Cerebellar cortex (tissue), 1 donor: ENCODE results near the gene PIWIL4.
"Not testable (repeated sequence)": the region's sequence is repeated elsewhere in the genome, so short reads cannot be mapped to it uniquely, and the experiment has no call there.

Source experiments
- DNase-seq: peaks from one replicate; pipeline ENCODE4 v3.0.0-alpha.2; 2015; ENCODE audit warnings: low spot score

Gene PIWIL4

DNA sequence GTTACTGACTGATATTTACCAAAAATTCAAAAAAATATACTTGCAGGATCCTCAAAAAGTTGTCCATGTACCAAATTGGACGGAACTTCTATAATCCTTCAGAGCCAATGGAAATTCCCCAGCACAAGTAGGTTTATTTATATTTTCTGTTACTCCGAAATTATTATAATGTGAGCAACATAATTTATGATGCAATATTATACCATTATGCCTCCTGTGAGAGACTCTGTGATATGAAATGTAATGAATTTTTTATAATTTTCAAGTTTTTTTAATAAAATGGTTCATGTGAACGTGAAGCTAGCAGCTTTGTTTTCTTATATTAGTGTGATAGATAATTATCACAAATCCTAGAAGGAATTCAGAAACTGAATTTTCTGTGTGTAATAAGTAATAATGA, 18.2 kb downstream of the PIWIL4 start:
- DNase-seq, result no peak

DNA sequence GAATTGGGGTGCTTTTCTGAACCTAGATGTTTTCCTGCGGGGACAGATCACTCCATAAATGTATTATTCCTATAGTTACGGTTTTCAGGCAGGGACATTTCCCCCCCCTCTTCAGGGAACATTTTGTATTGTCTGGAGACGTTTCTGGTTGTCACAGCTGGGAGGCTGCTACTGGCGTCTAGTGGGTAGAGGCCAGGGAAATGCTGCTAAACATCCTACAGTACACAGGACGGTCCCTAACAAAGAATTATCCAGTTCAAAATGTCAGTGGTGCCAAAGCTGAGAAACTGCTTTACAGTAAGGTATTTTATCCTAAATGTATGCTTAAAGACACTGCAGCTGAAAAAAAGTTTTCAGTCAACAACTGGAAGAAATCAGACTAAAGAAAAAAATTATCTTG, 19.4 kb downstream of the PIWIL4 start:
- DNase-seq, result no peak

- no peak for DNase-seq
Measured at GRCh38 chr11:94586978-94587377, 19.8 kb downstream of the PIWIL4 start.

- DNase-seq, result no peak
Measured at GRCh38 chr11:94588366-94588942, 21.3 kb downstream of the PIWIL4 start.

GRCh38 chr11:94590352-94591041, 23.3 kb downstream of the PIWIL4 start:
- DNase-seq, result no peak

- DNase-seq, result no peak
Measured at GRCh38 chr11:94593030-94593429, 25.9 kb downstream of the PIWIL4 start.

DNA sequence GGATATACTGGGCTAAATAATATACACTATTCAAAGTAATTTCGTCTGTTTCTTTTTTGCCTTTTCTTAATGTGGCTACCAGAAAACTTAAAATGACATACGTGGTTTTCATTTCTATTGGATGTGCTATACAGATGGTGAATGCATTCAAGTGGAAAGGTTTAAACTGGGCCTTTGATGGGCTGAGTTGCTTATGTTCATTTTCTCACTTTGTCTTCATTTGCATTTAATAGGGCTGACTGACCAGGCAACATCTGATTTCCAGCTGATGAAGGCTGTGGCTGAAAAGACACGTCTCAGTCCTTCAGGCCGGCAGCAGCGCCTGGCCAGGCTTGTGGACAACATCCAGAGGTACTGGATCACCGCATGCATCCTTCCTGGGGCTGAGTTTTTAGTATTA, 27.9 kb downstream of the PIWIL4 start:
- no peak for DNase-seq

DNA sequence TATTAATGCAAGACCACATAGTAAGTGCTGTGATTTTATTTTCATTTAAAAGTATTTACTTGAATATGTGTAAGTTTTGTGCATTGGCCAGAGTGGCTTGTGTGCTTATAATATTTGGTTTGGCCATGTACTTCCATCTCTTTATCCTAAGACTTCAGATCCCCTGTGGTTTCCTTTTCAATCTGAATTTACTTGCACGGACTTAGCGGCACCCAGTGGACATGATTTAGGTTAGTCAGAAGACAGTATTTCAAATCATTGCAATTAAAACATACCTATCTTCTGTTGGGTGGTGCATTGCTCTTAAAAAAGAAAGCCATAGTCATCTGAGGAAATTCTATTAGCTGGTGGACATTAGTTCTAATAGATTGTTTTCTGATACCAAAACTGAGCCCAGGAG, 30.7 kb downstream of the PIWIL4 start:
- DNase-seq, result no peak

GRCh38 chr11:94599510-94599909, 32.3 kb downstream of the PIWIL4 start:
- DNase-seq, result no peak

GRCh38 chr11:94602430-94603372, 35.5 kb downstream of the PIWIL4 start:
- DNase-seq, result peak; percentile 18

GRCh38 chr11:94603587-94603986, 36.4 kb downstream of the PIWIL4 start:
- no peak for DNase-seq

DNA sequence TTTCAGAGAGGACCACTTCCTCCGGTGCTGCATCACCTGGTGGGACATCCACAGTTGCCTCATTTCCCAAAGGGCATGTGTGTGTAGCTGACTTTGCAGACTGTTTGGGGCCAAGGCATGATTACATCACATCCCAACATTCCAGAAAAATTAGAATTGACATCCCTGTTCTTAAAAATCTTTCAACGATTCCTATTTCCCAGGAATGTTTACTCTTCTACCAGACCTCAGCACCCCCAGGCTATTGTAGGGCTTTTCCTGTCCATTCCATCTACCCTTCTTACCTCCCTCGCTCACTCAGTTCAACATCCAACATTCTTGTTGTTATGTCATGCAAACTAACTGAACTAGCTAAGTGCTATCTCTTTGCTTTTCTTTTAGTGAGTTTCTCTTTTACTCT, 37.3 kb downstream of the PIWIL4 start:
- peak; percentile 6 for DNase-seq

DNA sequence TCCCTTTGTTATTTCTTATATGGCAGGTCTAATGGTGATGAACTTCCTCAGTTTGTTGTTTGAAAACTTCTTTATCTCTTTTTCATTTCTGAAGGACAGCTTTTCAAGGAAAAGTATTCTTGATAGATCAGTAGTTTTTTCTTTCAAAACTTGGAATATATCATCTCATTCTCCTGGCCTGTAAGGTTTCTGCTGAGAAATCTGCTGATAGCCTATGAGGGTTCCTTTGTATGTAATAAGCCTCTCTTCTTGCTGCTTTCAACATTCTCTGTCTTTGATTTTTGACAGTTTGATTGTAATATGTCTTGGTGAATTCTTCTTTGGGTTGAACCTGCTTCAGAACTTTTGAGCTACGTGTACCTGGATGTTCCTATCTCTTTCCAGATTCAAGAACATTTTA, 46.0 kb downstream of the PIWIL4 start:
- no peak for DNase-seq

DNA sequence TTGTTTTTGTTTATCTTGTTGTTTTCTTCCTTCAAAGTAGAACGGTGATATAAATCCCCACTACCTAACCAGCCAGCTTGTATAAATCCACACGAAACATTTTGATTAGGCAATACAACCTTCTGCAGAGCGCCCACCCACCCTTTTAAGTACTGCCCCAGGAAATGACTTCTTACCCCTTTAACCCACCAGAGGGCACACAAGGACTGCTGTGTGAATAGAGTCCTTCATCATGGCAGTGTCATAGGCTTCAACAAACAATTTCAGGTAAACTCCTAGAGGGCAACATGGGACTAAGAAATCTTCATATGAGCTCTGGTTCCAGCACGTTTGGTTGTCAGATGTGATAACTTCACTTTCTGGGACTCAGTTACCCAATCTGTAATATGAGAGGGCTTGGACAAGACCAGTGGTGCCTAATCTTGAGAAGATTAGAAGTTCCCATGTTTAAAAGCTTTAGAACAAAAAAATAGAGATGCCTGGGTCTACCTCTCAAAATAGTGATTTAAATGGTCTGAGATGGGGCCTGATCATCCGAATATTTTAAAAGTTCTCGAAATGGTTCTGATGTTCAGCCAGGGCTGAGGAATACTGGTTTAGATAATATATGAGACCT, 56.1 kb downstream of the PIWIL4 start:
- DNase-seq, result peak; percentile 79

- DNase-seq, result not testable (repeated sequence)
Measured at GRCh38 chr11:94625422-94625821, 58.3 kb downstream of the PIWIL4 start.

DNA sequence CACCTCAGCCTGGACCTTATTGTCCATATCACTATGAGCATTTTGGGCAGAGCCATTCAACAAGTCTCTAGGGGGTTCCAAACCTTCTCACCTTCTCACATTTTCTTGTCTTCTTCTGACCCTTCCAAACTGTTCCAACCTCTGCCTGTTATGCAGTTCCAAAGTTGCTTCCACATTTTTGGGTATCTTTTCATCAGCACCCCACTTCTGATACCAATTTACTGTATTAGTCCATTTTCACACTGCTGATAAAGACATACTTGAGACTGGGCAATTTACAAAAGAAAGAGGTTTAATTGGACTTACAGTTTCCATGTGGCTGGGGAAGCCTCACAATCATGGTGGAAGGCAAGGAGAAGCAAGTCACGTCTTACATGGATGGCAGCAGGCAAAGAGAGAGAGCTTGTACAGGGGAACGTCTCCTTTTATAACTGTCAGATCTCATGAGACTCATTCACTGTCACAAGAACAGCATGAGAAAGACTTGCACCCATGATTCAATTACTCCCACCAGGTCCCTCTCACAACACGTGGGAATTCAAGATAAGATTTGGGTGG, 59.9 kb downstream of the PIWIL4 start:
- DNase-seq, result not testable (repeated sequence)

- no peak for DNase-seq
Measured at GRCh38 chr11:94629741-94630140, 62.6 kb downstream of the PIWIL4 start.

GRCh38 chr11:94630221-94630620, 63.1 kb downstream of the PIWIL4 start:
- DNase-seq, result no peak

- no peak for DNase-seq
Measured at GRCh38 chr11:94632356-94632755, 65.2 kb downstream of the PIWIL4 start.

- no peak for DNase-seq
Measured at GRCh38 chr11:94635072-94635471, 67.9 kb downstream of the PIWIL4 start.

- DNase-seq, result no peak
Measured at GRCh38 chr11:94636388-94636949, 69.3 kb downstream of the PIWIL4 start.
